ENCODE data around the gene PIK3C2A.

GRCh38 chr11:17257196-17257595 is 49.4 kb upstream of the PIK3C2A start:
- TF ChIP-seq CTCF (IDR thresholded peaks at IDR 0.05) (no peak), POLR2AphosphoS5 (IDR thresholded peaks at IDR 0.05; ENCODE audit: low read depth, low read length) (no peak)
- TF ChIP-seq, protein P1, sequence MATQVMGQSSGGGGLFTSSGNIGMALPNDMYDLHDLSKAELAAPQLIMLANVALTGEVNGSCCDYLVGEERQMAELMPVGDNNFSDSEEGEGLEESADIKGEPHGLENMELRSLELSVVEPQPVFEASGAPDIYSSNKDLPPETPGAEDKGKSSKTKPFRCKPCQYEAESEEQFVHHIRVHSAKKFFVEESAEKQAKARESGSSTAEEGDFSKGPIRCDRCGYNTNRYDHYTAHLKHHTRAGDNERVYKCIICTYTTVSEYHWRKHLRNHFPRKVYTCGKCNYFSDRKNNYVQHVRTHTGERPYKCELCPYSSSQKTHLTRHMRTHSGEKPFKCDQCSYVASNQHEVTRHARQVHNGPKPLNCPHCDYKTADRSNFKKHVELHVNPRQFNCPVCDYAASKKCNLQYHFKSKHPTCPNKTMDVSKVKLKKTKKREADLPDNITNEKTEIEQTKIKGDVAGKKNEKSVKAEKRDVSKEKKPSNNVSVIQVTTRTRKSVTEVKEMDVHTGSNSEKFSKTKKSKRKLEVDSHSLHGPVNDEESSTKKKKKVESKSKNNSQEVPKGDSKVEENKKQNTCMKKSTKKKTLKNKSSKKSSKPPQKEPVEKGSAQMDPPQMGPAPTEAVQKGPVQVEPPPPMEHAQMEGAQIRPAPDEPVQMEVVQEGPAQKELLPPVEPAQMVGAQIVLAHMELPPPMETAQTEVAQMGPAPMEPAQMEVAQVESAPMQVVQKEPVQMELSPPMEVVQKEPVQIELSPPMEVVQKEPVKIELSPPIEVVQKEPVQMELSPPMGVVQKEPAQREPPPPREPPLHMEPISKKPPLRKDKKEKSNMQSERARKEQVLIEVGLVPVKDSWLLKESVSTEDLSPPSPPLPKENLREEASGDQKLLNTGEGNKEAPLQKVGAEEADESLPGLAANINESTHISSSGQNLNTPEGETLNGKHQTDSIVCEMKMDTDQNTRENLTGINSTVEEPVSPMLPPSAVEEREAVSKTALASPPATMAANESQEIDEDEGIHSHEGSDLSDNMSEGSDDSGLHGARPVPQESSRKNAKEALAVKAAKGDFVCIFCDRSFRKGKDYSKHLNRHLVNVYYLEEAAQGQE (IDR thresholded peaks at IDR 0.05; ENCODE audit: insufficient read depth in 1 of 2, low read depth in 2 of 2, low read length in 1 of 2): no peak
